IPS DF 6.9 (cell line): ENCODE results near the gene PTPRD.
"Not testable (repeated sequence)": the region's sequence is repeated elsewhere in the genome, so short reads cannot be mapped to it uniquely, and the experiment has no call there.

Source experiments
- DNase-seq: peaks from one replicate; pipeline ENCODE4 v3.0.0-alpha.2; 2013; ENCODE audit warnings: low read depth, low spot score
- H3K27ac ChIP-seq: one replicate; pipeline ENCODE4 v1.5.1; 2013; ENCODE audit warnings: low read length, control low read depth
- H3K27me3 ChIP-seq: 2 replicates; pipeline ENCODE4 v1.6.1; 2013; ENCODE audit warnings: mild to moderate bottlenecking, low read length; ENCODE audit not compliant: control insufficient read depth, insufficient read depth
- H3K36me3 ChIP-seq: 2 replicates; pipeline ENCODE4 v1.6.1; 2013; ENCODE audit warnings: low read length; ENCODE audit not compliant: control insufficient read depth, insufficient read depth
- H3K4me1 ChIP-seq: 2 replicates; pipeline ENCODE4 v1.6.1; 2013; ENCODE audit warnings: low read length; ENCODE audit not compliant: control insufficient read depth, insufficient read depth
- H3K4me3 ChIP-seq: 2 replicates; pipeline ENCODE4 v1.5.1; 2013; ENCODE audit warnings: mild to moderate bottlenecking, low read length
- H3K9me3 ChIP-seq: 2 replicates; pipeline ENCODE4 v1.6.1; 2013; ENCODE audit warnings: low read length, inconsistent platforms; ENCODE audit not compliant: control insufficient read depth, insufficient read depth
- WGBS: extraction: QIAGEN DNeasy Blood & Tissue Kit; methylation state at CpG from one replicate; pipeline ENCODE4 v1.1.7; 2013; ENCODE audit warnings: mixed read lengths, missing lambda C conversion rate; ENCODE audit not compliant: insufficient read length, insufficient coverage; 5-methylcytosine and 5-hydroxymethylcytosine counted together

Gene PTPRD

DNA sequence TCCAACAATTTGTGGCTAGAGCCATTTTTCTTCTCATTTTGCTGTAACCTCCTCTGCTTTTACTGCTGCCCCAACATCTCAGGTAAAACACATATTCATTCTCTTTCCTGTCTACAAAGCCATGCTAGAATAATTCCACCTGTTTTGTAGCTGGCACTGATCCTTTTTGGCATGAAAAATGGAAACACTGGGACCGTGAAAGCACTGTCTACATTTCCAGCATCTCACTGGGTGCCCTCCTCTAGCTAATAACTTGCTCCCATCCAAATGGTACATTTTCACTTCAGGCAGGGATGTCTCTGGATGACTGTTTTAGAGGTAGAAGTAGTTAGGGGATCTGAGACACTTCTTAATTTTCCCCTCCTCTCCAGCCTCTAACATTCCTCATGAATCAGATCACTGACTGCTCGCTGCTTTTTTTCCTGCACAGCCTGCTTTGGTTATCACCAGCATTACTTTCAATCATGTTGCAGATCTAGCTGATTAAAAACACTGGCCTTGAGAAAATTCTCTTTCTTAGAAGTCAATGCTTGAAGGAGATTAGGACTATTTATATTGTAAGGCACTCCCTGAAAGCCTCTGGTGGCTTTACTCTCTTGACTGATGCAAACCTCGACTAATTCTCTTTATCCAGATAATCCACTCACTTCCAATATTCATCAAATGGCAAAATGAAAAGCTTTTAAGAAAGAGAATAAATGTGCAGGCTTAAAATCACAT lies 1500.6 kb downstream of the PTPRD start:
- no peak overlapping the region for H3K27ac ChIP-seq
- no peaks in the 10 kb centered on the region for H3K4me1 ChIP-seq
- H3K4me3 ChIP-seq = no peak overlapping the region
- DNase-seq = no peak
- WGBS = no CpG with 5 or more reads among the region's 3 CpGs
- H3K36me3 ChIP-seq = no peaks in the 10 kb centered on the region; the same call in 1 of the 2 replicates
- no peaks in the 10 kb centered on the region for H3K9me3 ChIP-seq
- no peaks in the 10 kb centered on the region for H3K27me3 ChIP-seq

- H3K36me3 ChIP-seq = no peaks in the 10 kb centered on the region; the same call in 1 of the 2 replicates
- no CpG with 5 or more reads among the region's 3 CpGs for WGBS
- no peaks in the 10 kb centered on the region for H3K9me3 ChIP-seq
- no peak overlapping the region for H3K27ac ChIP-seq
- no peaks in the 10 kb centered on the region for H3K27me3 ChIP-seq
- DNase-seq = no peak
- H3K4me3 ChIP-seq = no peak overlapping the region
- H3K4me1 ChIP-seq = no peaks in the 10 kb centered on the region; the same call in 1 of the 2 replicates
These were observed 1504.2 kb downstream of the PTPRD start for GRCh38 chr9:9108641-9109040.

DNA sequence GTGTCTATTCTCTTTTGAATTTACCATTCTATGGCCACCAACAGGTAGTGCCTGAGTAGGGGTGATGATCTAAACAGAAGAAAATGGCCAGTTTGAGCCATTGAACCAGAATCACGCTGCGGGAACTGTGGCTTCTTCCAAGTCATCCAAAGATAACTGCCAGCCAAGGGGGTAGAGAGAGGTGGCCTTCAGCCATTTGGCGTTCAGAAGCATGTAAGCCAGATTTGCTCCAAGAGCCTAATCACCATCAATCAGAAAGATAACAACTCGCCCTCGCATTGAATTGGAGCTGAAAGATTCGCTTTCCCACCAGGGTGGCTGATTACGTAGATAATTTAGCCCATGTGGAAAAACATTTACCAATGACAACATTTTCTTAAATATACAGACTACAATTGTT lies 1510.5 kb downstream of the PTPRD start:
- no peak overlapping the region for H3K4me3 ChIP-seq
- no peaks in the 10 kb centered on the region for H3K9me3 ChIP-seq
- H3K36me3 ChIP-seq = no peaks in the 10 kb centered on the region
- no CpG with 5 or more reads among the region's 7 CpGs for WGBS
- DNase-seq = no peak
- no peaks in the 10 kb centered on the region for H3K27me3 ChIP-seq
- H3K4me1 ChIP-seq = no peaks in the 10 kb centered on the region; the same call in 1 of the 2 replicates
- H3K27ac ChIP-seq = no peak overlapping the region

GRCh38 chr9:9100070-9100469 lies 1512.7 kb downstream of the PTPRD start:
- DNase-seq = no peak
- Histone ChIP-seq H3K4me3 (no peak overlapping the region), H3K27ac (no peak overlapping the region), H3K36me3 (no peaks in the 10 kb centered on the region), H3K4me1 (peaks cover 2% of the 10 kb centered on the region; the same call in 1 of the 2 replicates), H3K27me3 (no peaks in the 10 kb centered on the region), H3K9me3 (no peaks in the 10 kb centered on the region)

DNA sequence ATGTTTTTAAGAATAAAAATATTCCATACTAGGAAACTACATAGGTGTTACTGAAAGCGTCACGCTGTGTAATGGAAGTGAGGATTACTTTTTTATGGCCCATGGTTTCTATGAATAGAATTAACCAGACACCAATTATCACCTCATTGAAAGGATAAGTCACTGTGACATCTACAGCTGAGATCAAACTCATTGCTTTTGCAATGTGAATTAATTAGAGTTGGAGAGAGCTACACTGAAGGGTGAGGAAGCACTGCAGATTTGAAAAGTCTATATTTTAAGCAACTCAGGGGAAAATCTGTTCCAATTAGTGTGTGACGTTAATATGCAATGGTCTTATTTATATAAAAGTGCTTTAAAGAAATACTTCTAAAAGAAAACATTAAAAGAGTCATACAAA lies 1513.2 kb downstream of the PTPRD start:
- Histone ChIP-seq H3K27me3 (no peaks in the 10 kb centered on the region), H3K9me3 (no peaks in the 10 kb centered on the region), H3K27ac (no peak overlapping the region), H3K36me3 (no peaks in the 10 kb centered on the region), H3K4me1 (peaks cover 2% of the 10 kb centered on the region; the same call in 1 of the 2 replicates), H3K4me3 (no peak overlapping the region)
- WGBS = no CpG with 5 or more reads among the region's 3 CpGs
- no peak for DNase-seq

DNA sequence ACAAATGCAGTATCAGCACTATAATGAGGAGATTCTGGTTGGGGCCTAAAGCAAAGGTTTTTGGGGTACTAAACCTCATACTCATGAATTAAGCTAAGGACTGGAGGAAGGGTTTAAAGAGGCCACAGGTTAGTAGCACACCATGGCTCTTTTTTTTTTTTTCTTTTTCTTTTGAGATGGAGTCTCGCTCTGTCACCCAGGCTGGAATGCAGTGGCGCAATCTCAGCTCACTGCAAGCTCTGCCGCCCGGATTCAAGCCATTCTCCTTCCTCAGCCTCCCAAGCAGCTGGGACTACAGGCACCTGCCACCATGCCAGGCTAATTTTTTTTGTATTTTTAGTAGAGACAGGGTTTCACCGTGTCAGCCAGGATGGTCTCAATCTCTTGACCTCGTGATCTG lies 1515.5 kb downstream of the PTPRD start:
- H3K9me3 ChIP-seq, H3K36me3 ChIP-seq, H3K4me1 ChIP-seq, H3K4me3 ChIP-seq, DNase-seq, H3K27ac ChIP-seq, H3K27me3 ChIP-seq: not testable (repeated sequence)
- no CpG with 5 or more reads among the region's 6 CpGs for WGBS

GRCh38 chr9:9091387-9091786 lies 1521.4 kb downstream of the PTPRD start:
- no peaks in the 10 kb centered on the region for H3K4me1 ChIP-seq
- no peak for DNase-seq
- H3K27ac ChIP-seq = no peak overlapping the region
- H3K27me3 ChIP-seq = no peaks in the 10 kb centered on the region
- H3K36me3 ChIP-seq = no peaks in the 10 kb centered on the region
- no peaks in the 10 kb centered on the region for H3K9me3 ChIP-seq
- H3K4me3 ChIP-seq = no peak overlapping the region

DNA sequence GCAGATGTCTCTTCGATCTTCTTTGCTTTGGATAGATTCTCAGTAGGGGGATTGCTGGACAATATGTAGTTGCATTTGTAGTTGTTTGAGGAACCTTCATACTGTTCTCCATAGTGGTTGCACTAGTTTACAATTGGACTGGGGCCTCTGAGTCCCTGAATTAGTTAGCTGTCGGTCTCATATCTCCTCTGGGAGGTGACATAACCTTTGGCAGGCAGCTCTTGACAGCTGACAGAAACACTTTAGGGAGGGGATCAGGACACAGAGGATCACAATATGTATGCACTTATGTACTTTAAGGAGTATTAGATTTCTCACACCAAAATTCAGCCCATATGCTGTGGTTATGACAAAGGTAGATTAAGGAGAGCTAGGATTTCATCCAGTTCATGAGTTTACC lies 1533.3 kb downstream of the PTPRD start:
- H3K36me3 ChIP-seq = no peaks in the 10 kb centered on the region
- H3K4me3 ChIP-seq = no peak overlapping the region
- no CpG with 5 or more reads among the region's 2 CpGs for WGBS
- no peaks in the 10 kb centered on the region for H3K4me1 ChIP-seq
- H3K9me3 ChIP-seq = no peaks in the 10 kb centered on the region
- no peak overlapping the region for H3K27ac ChIP-seq
- no peaks in the 10 kb centered on the region for H3K27me3 ChIP-seq
- DNase-seq = no peak

DNA sequence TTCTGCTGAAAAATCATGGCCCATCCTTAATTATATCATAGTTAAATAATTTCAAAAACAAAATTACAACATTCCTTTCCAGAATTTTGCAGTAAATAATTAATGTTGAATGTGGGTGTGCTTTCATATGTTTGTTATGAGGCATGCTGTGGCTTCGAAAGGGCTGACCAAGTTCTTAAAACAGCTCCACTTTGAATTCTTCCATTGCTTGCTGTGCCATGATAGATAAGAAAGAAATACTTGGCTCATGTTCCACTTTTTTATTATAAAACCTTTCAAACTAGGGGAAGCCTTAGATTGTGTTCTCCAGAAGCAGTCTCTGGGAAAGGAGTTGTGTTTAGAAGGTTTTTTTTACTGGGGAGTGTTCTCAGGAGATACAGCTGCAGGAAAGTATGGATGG lies 1534.5 kb downstream of the PTPRD start:
- Histone ChIP-seq H3K4me1 (no peaks in the 10 kb centered on the region), H3K27ac (no peak overlapping the region), H3K36me3 (no peaks in the 10 kb centered on the region), H3K27me3 (no peaks in the 10 kb centered on the region), H3K9me3 (no peaks in the 10 kb centered on the region), H3K4me3 (no peak overlapping the region)
- no peak for DNase-seq
- WGBS = no CpG with 5 or more reads among the region's 1 CpG

DNA sequence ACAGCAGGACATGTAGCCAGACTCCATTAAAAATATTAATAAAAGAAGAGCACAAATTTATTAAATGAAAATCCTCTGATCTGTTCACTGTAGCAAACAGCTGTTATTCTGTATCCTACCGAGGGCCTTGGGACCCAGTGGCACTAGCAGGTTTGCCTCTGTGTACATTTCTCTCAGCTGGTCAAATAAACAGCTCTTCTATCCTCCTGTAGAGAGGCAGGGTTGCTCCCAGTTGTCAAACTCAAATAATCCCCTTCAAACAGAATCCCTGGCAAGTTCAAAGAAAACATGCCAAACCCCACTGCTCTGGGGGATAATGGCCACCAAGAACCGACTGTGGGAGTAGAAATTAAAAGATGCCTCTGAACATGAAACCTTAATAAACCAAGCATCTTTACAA lies 1551.2 kb downstream of the PTPRD start:
- no peak overlapping the region for H3K4me3 ChIP-seq
- no peaks in the 10 kb centered on the region for H3K36me3 ChIP-seq
- DNase-seq = no peak
- H3K9me3 ChIP-seq = no peaks in the 10 kb centered on the region
- no peaks in the 10 kb centered on the region for H3K4me1 ChIP-seq
- WGBS = no CpG with 5 or more reads among the region's 2 CpGs
- no peaks in the 10 kb centered on the region for H3K27me3 ChIP-seq
- H3K27ac ChIP-seq = no peak overlapping the region

GRCh38 chr9:9054354-9054992 lies 1558.3 kb downstream of the PTPRD start:
- Histone ChIP-seq H3K27me3 (no peaks in the 10 kb centered on the region), H3K4me3 (no peak overlapping the region), H3K36me3 (no peaks in the 10 kb centered on the region), H3K27ac (no peak overlapping the region), H3K4me1 (no peaks in the 10 kb centered on the region), H3K9me3 (no peaks in the 10 kb centered on the region)
- no CpG with 5 or more reads among the region's 3 CpGs for WGBS
- DNase-seq = no peak
